MM.1S (cell line): ENCODE results near the gene HSPB2.

Experiments
- EZH2 ChIP-seq: fragments of 300-600 bp; sonication (generic); optimal IDR thresholded peaks from 2 replicates; pipeline ENCODE3; 2017; ENCODE audit warnings: low read depth, mild to moderate bottlenecking, antibody characterized with exemption, low read length, mixed read lengths
- EZH2phosphoT487 ChIP-seq: fragments of 300-600 bp; sonication (generic); IDR thresholded peaks from 2 replicates; pipeline ENCODE4 v1.6.1; 2018; ENCODE audit warnings: antibody characterized with exemption, low read length
- TF ChIP-seq, protein P1 (sequence below): fragments of 300-600 bp; sonication (generic); IDR thresholded peaks from 2 replicates; pipeline ENCODE4 v1.5.1; 2016; ENCODE audit warnings: antibody characterized with exemption, low read length, mixed read lengths

GRCh38 chr11:111936040-111936540 lies 23.6 kb downstream of the HSPB2 start:
- TF ChIP-seq, protein P1, sequence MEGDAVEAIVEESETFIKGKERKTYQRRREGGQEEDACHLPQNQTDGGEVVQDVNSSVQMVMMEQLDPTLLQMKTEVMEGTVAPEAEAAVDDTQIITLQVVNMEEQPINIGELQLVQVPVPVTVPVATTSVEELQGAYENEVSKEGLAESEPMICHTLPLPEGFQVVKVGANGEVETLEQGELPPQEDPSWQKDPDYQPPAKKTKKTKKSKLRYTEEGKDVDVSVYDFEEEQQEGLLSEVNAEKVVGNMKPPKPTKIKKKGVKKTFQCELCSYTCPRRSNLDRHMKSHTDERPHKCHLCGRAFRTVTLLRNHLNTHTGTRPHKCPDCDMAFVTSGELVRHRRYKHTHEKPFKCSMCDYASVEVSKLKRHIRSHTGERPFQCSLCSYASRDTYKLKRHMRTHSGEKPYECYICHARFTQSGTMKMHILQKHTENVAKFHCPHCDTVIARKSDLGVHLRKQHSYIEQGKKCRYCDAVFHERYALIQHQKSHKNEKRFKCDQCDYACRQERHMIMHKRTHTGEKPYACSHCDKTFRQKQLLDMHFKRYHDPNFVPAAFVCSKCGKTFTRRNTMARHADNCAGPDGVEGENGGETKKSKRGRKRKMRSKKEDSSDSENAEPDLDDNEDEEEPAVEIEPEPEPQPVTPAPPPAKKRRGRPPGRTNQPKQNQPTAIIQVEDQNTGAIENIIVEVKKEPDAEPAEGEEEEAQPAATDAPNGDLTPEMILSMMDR, result no peak
- no peak for TF ChIP-seq EZH2
- TF ChIP-seq EZH2phosphoT487, result no peak
